Caco-2 (cell line): Measurements from ENCODE around the gene TIFAB. TPM values are rescaled to one million over a fixed set of nuclear protein-coding genes. Genes with fewer than 3 reads are reported as not detected.

Experiments
- BruUV-seq: library from RNA; stranded (reverse); fragments of 400-500 nt; replicated peaks from 2 replicates; lab custom pipeline; 2021; lab: Mats Ljungman, UMichigan
- CTCF ChIA-PET: fragments of 300-600 bp; sonication (Branson Sonifier 250); formaldehyde crosslinking; loops from one replicate; lab custom pipeline; 2022; ENCODE audit warnings: antibody characterized with exemption; lab: Charles Lee
- POLR2A ChIA-PET: fragments of 300-600 bp; sonication (Branson Sonifier 250); formaldehyde crosslinking; loops from one replicate; lab custom pipeline; 2022; ENCODE audit warnings: antibody characterized with exemption; lab: Charles Lee
- DNase-seq, 2 experiments: peaks; one replicate each; pipeline versions ENCODE4 v3.0.0 to v3.0.0-alpha.2; 2020 to 2022
- H3K27me3 ChIP-seq: replicated peaks from 2 replicates; pipeline ENCODE4 v1.6.0; 2011; ENCODE audit warnings: low read length; ENCODE audit not compliant: control insufficient read depth, insufficient read depth
- H3K36me3 ChIP-seq: 2 replicates; pipeline ENCODE4 v1.5.1; 2011; ENCODE audit warnings: low read length; ENCODE audit not compliant: control insufficient read depth, insufficient read depth
- H3K4me1 ChIP-seq: fragments of 250-450 bp; sonication (Bioruptor Pico); 2 replicates; pipeline ENCODE4 v1.5.1; 2020; ENCODE audit warnings: mild to moderate bottlenecking
- H3K4me3 ChIP-seq: 2 replicates; pipeline ENCODE4 v1.5.1; 2011; ENCODE audit warnings: low read depth, mild to moderate bottlenecking, control low read depth, low read length
- H3K9me3 ChIP-seq: fragments of 250-450 bp; sonication (Bioruptor Pico); 2 replicates; pipeline ENCODE4 v1.5.1; 2020; ENCODE audit warnings: mild to moderate bottlenecking, moderate library complexity
- H3K27ac Mint-ChIP-seq: one replicate; pipeline ENCODE4 v1.8.0; 2022; ENCODE audit warnings: mixed read lengths; ENCODE audit not compliant: unreplicated experiment
- H3K27me3 Mint-ChIP-seq: one replicate; pipeline ENCODE4 v1.8.0; 2022; ENCODE audit warnings: mixed read lengths; ENCODE audit not compliant: insufficient read depth, unreplicated experiment
- H3K36me3 Mint-ChIP-seq: one replicate; pipeline ENCODE4 v1.8.0; 2022; ENCODE audit warnings: mild to moderate bottlenecking, mixed read lengths; ENCODE audit not compliant: insufficient read depth, unreplicated experiment
- H3K4me1 Mint-ChIP-seq: one replicate; pipeline ENCODE4 v1.8.0; 2022; ENCODE audit warnings: low read depth, mixed read lengths; ENCODE audit not compliant: unreplicated experiment
- H3K4me3 Mint-ChIP-seq: one replicate; pipeline ENCODE4 v1.8.0; 2022; ENCODE audit warnings: mild to moderate bottlenecking, moderate library complexity, mixed read lengths; ENCODE audit not compliant: unreplicated experiment
- H3K9me3 Mint-ChIP-seq: one replicate; pipeline ENCODE4 v1.8.0; 2022; ENCODE audit warnings: mixed read lengths; ENCODE audit not compliant: unreplicated experiment
- CTCF ChIP-seq, 2 experiments: fragments of 200-600 bp in 1 of 2; IDR thresholded peaks; 1 replicate in 1 of 2; 2 replicates in 1 of 2; pipeline versions ENCODE4 v1.5.1 to v1.8.0; 2011 to 2022; ENCODE audit warnings: antibody characterized with exemption in 1 of 2, control low read depth in 1 of 2, inconsistent platforms in 1 of 2, low read depth in 1 of 2, low read length in 1 of 2, mild to moderate bottlenecking in 1 of 2, moderate library complexity in 1 of 2; ENCODE audit not compliant: insufficient read depth in 1 of 2, severe bottlenecking in 1 of 2, unreplicated experiment in 1 of 2
- intact Hi-C: fragments of 100-400 bp; cut with micrococcal nuclease; formaldehyde crosslinking; loops from one replicate; pipeline ENCODE4 v1.10.0; 2022; ENCODE audit not compliant: unreplicated experiment
- total RNA-seq: library from RNA; stranded (reverse); gene quantifications from 2 replicates; pipeline ENCODE4 v1.2.3, GENCODE V29; 2022

TIFAB gene
- total RNA-seq, 1 experiment from 2014 or later, result not detected

GRCh38 chr5:135436951-135437418, 15.2 kb downstream of the TIFAB start:
- no peaks in the 10 kb centered on the region for H3K36me3 ChIP-seq
- no peak for DNase-seq
- no peaks in the 10 kb centered on the region for H3K27me3 ChIP-seq
- Mint-ChIP-seq H3K4me1 (peaks cover 8% of the 10 kb centered on the region), H3K36me3 (no peaks in the 10 kb centered on the region), H3K27me3 (no peaks in the 10 kb centered on the region), H3K27ac (no peak overlapping the region), H3K9me3 (no peaks in the 10 kb centered on the region), H3K4me3 (no peak overlapping the region)
- intact Hi-C loops, result no loop called here
- POLR2A ChIA-PET, result no interaction called here
- BruUV-seq, result no TSS peak
- H3K4me3 ChIP-seq, result no peak overlapping the region
- TF ChIP-seq CTCF (IDR thresholded peaks at IDR 0.05; ENCODE audit: insufficient read depth in 1 of 2, low read depth in 1 of 2, low read length in 1 of 2, severe bottlenecking in 1 of 2, unreplicated experiment in 1 of 2), result no peak
- CTCF ChIA-PET, result no interaction called here
- H3K4me1 ChIP-seq, result peaks cover 27% of the 10 kb centered on the region
- H3K9me3 ChIP-seq, result no peaks in the 10 kb centered on the region

- DNase-seq, result no peak
- Histone ChIP-seq H3K36me3 (no peaks in the 10 kb centered on the region), H3K27me3 (no peaks in the 10 kb centered on the region), H3K4me3 (no peak overlapping the region), H3K4me1 (peaks cover 27% of the 10 kb centered on the region), H3K9me3 (no peaks in the 10 kb centered on the region)
- no peak for TF ChIP-seq CTCF (IDR thresholded peaks at IDR 0.05; ENCODE audit: insufficient read depth in 1 of 2, low read depth in 1 of 2, low read length in 1 of 2, severe bottlenecking in 1 of 2, unreplicated experiment in 1 of 2)
- BruUV-seq, result no TSS peak
- ChIA-PET POLR2A (no interaction called here), CTCF (interaction anchor here (1.3 kb wide), 1 partner anchor 10 kb away, joined by 4 read pairs; no protein-coding TSS in a partner anchor)
- H3K27ac Mint-ChIP-seq, result no peak overlapping the region
- H3K4me1 Mint-ChIP-seq, result peaks cover 8% of the 10 kb centered on the region
- H3K27me3 Mint-ChIP-seq, result no peaks in the 10 kb centered on the region
- intact Hi-C loops, result no loop called here
- H3K36me3 Mint-ChIP-seq, result no peaks in the 10 kb centered on the region
- H3K9me3 Mint-ChIP-seq, result no peaks in the 10 kb centered on the region
- no peak overlapping the region for H3K4me3 Mint-ChIP-seq
Observed at GRCh38 chr5:135435467-135436330, 16.5 kb downstream of the TIFAB start.

- Mint-ChIP-seq H3K9me3 (no peaks in the 10 kb centered on the region), H3K4me3 (no peak overlapping the region), H3K27me3 (no peaks in the 10 kb centered on the region), H3K4me1 (peaks cover 8% of the 10 kb centered on the region), H3K36me3 (no peaks in the 10 kb centered on the region), H3K27ac (no peak overlapping the region)
- H3K4me1 ChIP-seq, result peaks cover 27% of the 10 kb centered on the region
- TF ChIP-seq CTCF (IDR thresholded peaks at IDR 0.05; ENCODE audit: insufficient read depth in 1 of 2, low read depth in 1 of 2, low read length in 1 of 2, severe bottlenecking in 1 of 2, unreplicated experiment in 1 of 2), result no peak
- H3K27me3 ChIP-seq, result no peaks in the 10 kb centered on the region
- no peaks in the 10 kb centered on the region for H3K36me3 ChIP-seq
- H3K4me3 ChIP-seq, result no peak overlapping the region
- H3K9me3 ChIP-seq, result no peaks in the 10 kb centered on the region
- BruUV-seq, result no TSS peak
- ChIA-PET POLR2A (no interaction called here), CTCF (interaction anchor here (1.3 kb wide), 2 partner anchors 9 to 119 kb away, joined by 3 to 4 read pairs; no protein-coding TSS in a partner anchor)
- intact Hi-C loops, result no loop called here
- DNase-seq, result peak; percentile 41 to 69
Observed at GRCh38 chr5:135434591-135435466, 17.3 kb downstream of the TIFAB start.
